PC-3 (cell line): ENCODE results near the gene ARIH2. TPM values are rescaled to one million over a fixed set of nuclear protein-coding genes. Genes with fewer than 3 reads are reported as not detected.

Source experiments
- ATAC-seq: fragments of 200-7000 bp; cut with Tn5 transposase; 2 replicates; pipeline ENCODE4 v1.9.1; 2020; ENCODE audit warnings: mild to moderate bottlenecking, moderate library complexity
- BruUV-seq: library from RNA; stranded (reverse); fragments of 400-500 nt; replicated peaks from 2 replicates; lab custom pipeline; 2021; lab: Mats Ljungman, UMichigan
- CTCF ChIA-PET: fragments of 300-600 bp; sonication (Branson Sonifier 250); formaldehyde crosslinking; loops from one replicate; lab custom pipeline; 2022; ENCODE audit warnings: antibody characterized with exemption; lab: Charles Lee
- POLR2A ChIA-PET: fragments of 300-600 bp; sonication (Branson Sonifier 250); formaldehyde crosslinking; loops from one replicate; lab custom pipeline; 2022; ENCODE audit warnings: antibody characterized with exemption; ENCODE audit not compliant: unreplicated experiment; lab: Charles Lee
- DNase-seq: peaks from one replicate; pipeline ENCODE4 v3.0.0-alpha.2; 2015
- H2AFZ ChIP-seq: fragments of 300-600 bp; sonication (generic); 2 replicates; pipeline ENCODE4 v1.6.0; 2016; ENCODE audit warnings: antibody characterized with exemption, low read length
- H3F3A ChIP-seq: fragments of 300-600 bp; sonication (generic); one replicate; pipeline ENCODE4 v1.6.0; 2017; ENCODE audit warnings: antibody characterized with exemption, low read length, control low read depth, mild to moderate bottlenecking; ENCODE audit not compliant: unreplicated experiment
- H3K27ac ChIP-seq: fragments of 300-600 bp; sonication (generic); 2 replicates; pipeline ENCODE4 v1.5.1; 2016; ENCODE audit warnings: mild to moderate bottlenecking, low read length
- H3K27me3 ChIP-seq: fragments of 300-600 bp; sonication (generic); 2 replicates; pipeline ENCODE4 v1.6.1; 2016; ENCODE audit warnings: low read length, mixed read lengths
- H3K36me3 ChIP-seq: fragments of 300-600 bp; sonication (generic); 2 replicates; pipeline ENCODE4 v1.6.1; 2016; ENCODE audit warnings: low read depth, mixed run types, low read length, mixed read lengths
- H3K4me1 ChIP-seq: fragments of 300-600 bp; sonication (generic); 2 replicates; pipeline ENCODE4 v1.5.1; 2016; ENCODE audit warnings: low read length; ENCODE audit not compliant: insufficient read depth
- H3K4me2 ChIP-seq: fragments of 300-600 bp; sonication (generic); 2 replicates; pipeline ENCODE4 v1.6.0; 2016; ENCODE audit warnings: low read length
- H3K4me3 ChIP-seq: fragments of 300-600 bp; sonication (generic); 2 replicates; pipeline ENCODE4 v1.5.1; 2016; ENCODE audit warnings: mild to moderate bottlenecking, low read length, mixed read lengths
- H3K79me2 ChIP-seq: fragments of 300-600 bp; sonication (generic); 2 replicates; pipeline ENCODE4 v1.6.1; 2017; ENCODE audit warnings: low read length, mixed read lengths
- H3K9ac ChIP-seq: fragments of 300-600 bp; sonication (generic); 2 replicates; pipeline ENCODE4 v1.6.0; 2016; ENCODE audit warnings: mild to moderate bottlenecking, low read length
- H3K9me2 ChIP-seq: fragments of 300-600 bp; sonication (generic); replicated peaks from 2 replicates; pipeline ENCODE4 v1.6.1; 2016; ENCODE audit warnings: mixed run types, low read length, mixed read lengths
- H3K9me3 ChIP-seq: fragments of 300-600 bp; sonication (generic); 2 replicates; pipeline ENCODE4 v1.6.1; 2016; ENCODE audit warnings: low read length, mixed read lengths
- H4K20me1 ChIP-seq: fragments of 300-600 bp; sonication (generic); 2 replicates; pipeline ENCODE4 v1.6.1; 2016; ENCODE audit warnings: low read length, mixed read lengths
- CTCF ChIP-seq: fragments of 300-600 bp; sonication (generic); conservative IDR thresholded peaks from 2 replicates; pipeline ENCODE4 v1.5.1; 2017; ENCODE audit warnings: antibody characterized with exemption, low read depth, mild to moderate bottlenecking, low read length
- EZH2 ChIP-seq: fragments of 300-600 bp; sonication (generic); IDR thresholded peaks from one replicate; pipeline ENCODE4 v1.6.1; 2017; ENCODE audit warnings: antibody characterized with exemption, mild to moderate bottlenecking, low read length; ENCODE audit not compliant: unreplicated experiment
- EZH2phosphoT487 ChIP-seq: fragments of 300-600 bp; sonication (generic); IDR thresholded peaks from 2 replicates; pipeline ENCODE4 v1.6.1; 2018; ENCODE audit warnings: mild to moderate bottlenecking, antibody characterized with exemption, low read length, borderline replicate concordance
- intact Hi-C: fragments of 100-400 bp; cut with micrococcal nuclease; formaldehyde crosslinking; loops from 2 replicates; pipeline ENCODE4 v1.9.0; 2023
- total RNA-seq: library from RNA; depleted of rRNA; stranded (reverse); fragments of >200 nt; gene quantifications from 2 replicates; pipeline ENCODE4 v1.2.3, GENCODE V29; 2014

The ARIH2 gene
- total RNA-seq, 1 experiment from 2014 or later, result 136 TPM

- Histone ChIP-seq H3K9me3 (no peaks in the 10 kb centered on the region), H2AFZ (no peak overlapping the region), H3F3A (no peaks in the 10 kb centered on the region), H3K79me2 (peaks cover 78% of the 10 kb centered on the region), H3K27me3 (no peaks in the 10 kb centered on the region), H3K9ac (peak overlapping the region; percentile 96), H3K4me3 (peak overlapping the region; percentile 94), H3K27ac (peak overlapping the region; percentile 95), H3K4me1 (peaks cover 35% of the 10 kb centered on the region), H3K9me2 (no peaks in the 10 kb centered on the region), H3K4me2 (peak overlapping the region; percentile 99), H3K36me3 (peaks cover 39% of the 10 kb centered on the region), H4K20me1 (0 out of 2 replicates have a peak, but pooled peaks cover 4% of the 10 kb centered on the region)
- no peak for TF ChIP-seq CTCF
- no peak for TF ChIP-seq EZH2phosphoT487
- BruUV-seq, result no TSS peak
- intact Hi-C loops, result loop anchor here (5.0 kb wide), 1 partner anchor 70 kb away; the partner anchor contains the start of gene QRICH1
- CTCF ChIA-PET, result interaction anchor here (0.6 to 1.8 kb wide), 5 partner anchors 16 to 71 kb away, joined by 3 to 17 read pairs (median 8); partner anchors contain the start of genes QRICH1 and WDR6
- POLR2A ChIA-PET, result interaction anchor here (1.0 to 3.8 kb wide), 2 partner anchors 15 to 33 kb away, joined by 5 to 51 read pairs; partner anchors contain the start of gene WDR6
- ATAC-seq (no peak), DNase-seq (peak; percentile 49)
Measured at GRCh38 chr3:49022688-49023171, 104.1 kb downstream of the ARIH2 start.

- Histone ChIP-seq H3K4me2 (peak overlapping the region; percentile 32), H4K20me1 (0 out of 2 replicates have a peak, but pooled peaks cover 13% of the 10 kb centered on the region), H3K27me3 (no peaks in the 10 kb centered on the region), H3K36me3 (peaks cover 45% of the 10 kb centered on the region), H2AFZ (no peak overlapping the region), H3K79me2 (peaks cover 88% of the 10 kb centered on the region), H3F3A (no peaks in the 10 kb centered on the region), H3K4me3 (no peak overlapping the region), H3K27ac (no peak overlapping the region), H3K9me3 (no peaks in the 10 kb centered on the region), H3K4me1 (peaks cover 45% of the 10 kb centered on the region), H3K9me2 (no peaks in the 10 kb centered on the region), H3K9ac (no peak overlapping the region)
- ChIA-PET POLR2A (no interaction called here), CTCF (no interaction called here)
- DNase-seq (no peak), ATAC-seq (no peak)
- intact Hi-C loops, result loop anchor here (5.0 kb wide), 1 partner anchor 69 kb away; the partner anchor contains the start of gene QRICH1
- TF ChIP-seq EZH2phosphoT487 (no peak), CTCF (no peak), EZH2 (no peak)
- BruUV-seq, result no TSS peak
Measured at GRCh38 chr3:49023775-49024174, 105.1 kb downstream of the ARIH2 start.

GRCh38 chr3:49024449-49024848 lies 105.8 kb downstream of the ARIH2 start:
- H3K36me3 ChIP-seq, result peaks cover 45% of the 10 kb centered on the region
- H3K4me2 ChIP-seq, result peak overlapping the region; percentile 32
- H3K4me1 ChIP-seq, result peaks cover 45% of the 10 kb centered on the region
- TF ChIP-seq EZH2, result no peak
- no peak for TF ChIP-seq CTCF
- no peak for TF ChIP-seq EZH2phosphoT487
- H3K27ac ChIP-seq, result no peak overlapping the region
- DNase-seq (no peak), ATAC-seq (no peak)
- H4K20me1 ChIP-seq, result 0 out of 2 replicates have a peak, but pooled peaks cover 13% of the 10 kb centered on the region
- H3K79me2 ChIP-seq, result peaks cover 89% of the 10 kb centered on the region
- peaks cover under 1% of the 10 kb centered on the region for H3F3A ChIP-seq
- H3K9me3 ChIP-seq, result no peaks in the 10 kb centered on the region
- H3K4me3 ChIP-seq, result no peak overlapping the region
- no peak overlapping the region for H2AFZ ChIP-seq
- POLR2A ChIA-PET, result no interaction called here
- CTCF ChIA-PET, result no interaction called here
- no peaks in the 10 kb centered on the region for H3K27me3 ChIP-seq
- no TSS peak for BruUV-seq
- no peaks in the 10 kb centered on the region for H3K9me2 ChIP-seq
- intact Hi-C loops, result loop anchor here (5.0 kb wide), 1 partner anchor 68 kb away; the partner anchor contains the start of gene QRICH1
- no peak overlapping the region for H3K9ac ChIP-seq
